ENCODE measurements around the gene BAIAP2L2. TPM values are rescaled to one million over a fixed set of nuclear protein-coding genes. Genes with fewer than 3 reads are reported as not detected.

Gene BAIAP2L2
- total and polyA plus RNA-seq, 2 of the 4 experiments (the other 2 are of a cell fraction) = 0.18 to 0.46 TPM

DNA sequence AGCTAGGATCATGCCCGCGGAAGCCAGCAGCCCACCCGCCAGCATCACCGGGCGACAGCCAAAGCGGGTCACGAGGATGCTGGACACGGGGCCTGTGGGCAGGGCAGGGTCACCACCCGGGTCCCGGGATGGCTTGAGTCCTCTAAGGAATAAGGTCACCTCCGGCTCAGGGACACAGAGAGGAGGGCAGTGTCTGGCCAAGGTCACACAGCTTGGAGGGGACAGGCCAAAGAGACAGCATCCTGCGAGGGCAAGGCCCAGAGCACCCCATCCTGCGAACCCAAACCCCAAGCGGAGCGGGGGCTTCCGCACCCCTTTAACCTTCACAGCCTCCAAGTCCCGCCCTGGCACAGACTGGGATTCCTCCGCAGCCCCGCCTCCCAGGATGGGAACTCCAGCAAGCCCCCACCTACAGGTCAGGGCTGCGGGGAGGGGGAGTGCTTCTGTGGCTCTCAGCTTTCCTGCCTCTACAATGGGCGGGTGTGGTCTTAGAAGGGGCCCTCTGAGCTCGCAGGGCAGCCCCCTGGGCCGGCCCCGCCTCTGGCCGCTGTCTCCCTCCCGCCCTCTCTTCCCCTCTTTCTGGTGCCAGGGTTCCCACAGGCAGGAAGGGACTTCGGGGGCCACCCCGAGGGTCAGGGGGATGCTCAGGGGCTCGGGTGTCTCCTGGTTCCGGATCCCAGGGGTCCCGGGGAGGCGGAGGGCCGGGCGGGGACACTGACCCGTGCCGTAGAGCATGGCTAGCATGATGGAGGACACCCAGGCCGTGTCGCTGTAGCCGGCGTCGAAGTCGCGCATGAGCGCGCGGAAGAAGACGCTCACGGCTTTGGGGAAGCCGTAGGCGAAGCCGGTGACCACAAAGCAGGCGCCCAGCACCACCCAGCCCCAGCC, 28.3 kb downstream of the BAIAP2L2 start:
- H4K8ac ChIP-seq (ENCODE audit: low read depth in 2 of 2, low read length in 2 of 2) = no peak overlapping the region
- no peak overlapping the region for H2BK5ac ChIP-seq (ENCODE audit: low read depth, low read length, poor library complexity, severe bottlenecking)
- H3K56ac ChIP-seq (ENCODE audit: extremely low read depth, insufficient read depth, low read length) = no peak overlapping the region
- H3K4me1 ChIP-seq (ENCODE audit: control insufficient read depth, insufficient read depth, low read length) = no peaks in the 10 kb centered on the region; the same call in 1 of the 2 replicates
- H3K79me1 ChIP-seq (ENCODE audit: low read depth in 1 of 2, low read length in 2 of 2) = no peaks in the 10 kb centered on the region
- no peak overlapping the region for H3K4me3 ChIP-seq (ENCODE audit: insufficient read depth, low read depth, low read length)
- no peak overlapping the region for H3K23ac ChIP-seq (ENCODE audit: low read depth, low read length)
- no peaks in the 10 kb centered on the region for H3K9me3 ChIP-seq (ENCODE audit: control insufficient read depth, insufficient read depth, low read length)
- H3K27me3 ChIP-seq (ENCODE audit: control insufficient read depth, insufficient read depth, low read length) = peaks cover 38% of the 10 kb centered on the region
- no peak overlapping the region for H2BK20ac ChIP-seq (ENCODE audit: low read depth, low read length)
- H3K14ac ChIP-seq (replicated peaks; ENCODE audit: low read depth, low read length) = no peak overlapping the region
- H2AK5ac ChIP-seq (ENCODE audit: low read depth, low read length) = no peak overlapping the region
- no peak overlapping the region for H2BK15ac ChIP-seq (ENCODE audit: low read depth, low read length)
- no peak overlapping the region for H4K5ac ChIP-seq (ENCODE audit: low read depth, low read length)
- H3K36me3 ChIP-seq (ENCODE audit: control insufficient read depth, insufficient read depth, low read length) = no peaks in the 10 kb centered on the region
- in situ Hi-C loops (cut with MboI; ENCODE audit: low sequenced_read_pairs) (no loop called here), dilution Hi-C loops (cut with HindIII; ENCODE audit: low sequenced_read_pairs, unreplicated experiment) (no loop called here), intact Hi-C loops (cut with micrococcal nuclease) (no loop called here)
- H4K20me1 ChIP-seq (ENCODE audit: insufficient read depth, low read length) = no peaks in the 10 kb centered on the region; the same call in 1 of the 2 replicates
- ATAC-seq (ENCODE audit: low read depth) (no peak), DNase-seq (no peak)
- H3K18ac ChIP-seq (ENCODE audit: low read depth, low read length) = no peak overlapping the region
- no peak overlapping the region for H3K27ac ChIP-seq (ENCODE audit: insufficient read depth, low read length)
- no peak overlapping the region for H2AK9ac ChIP-seq (replicated peaks; ENCODE audit: low read depth, low read length, poor library complexity)
- H2BK120ac ChIP-seq (ENCODE audit: low read depth, low read length) = no peak overlapping the region
- H3K4ac ChIP-seq (ENCODE audit: low read depth, low read length) = no peak overlapping the region
- no peak overlapping the region for H3K9ac ChIP-seq (ENCODE audit: low read depth, low read length)
- H3K4me2 ChIP-seq (ENCODE audit: low read depth, low read length) = no peak overlapping the region
- H2AFZ ChIP-seq (replicated peaks; ENCODE audit: low read length, poor library complexity) = peak overlapping the region; percentile 13
- no TSS peak for BruUV-seq (replicated peaks)
- 0 out of 2 replicates have a peak, but pooled peaks cover 6% of the 10 kb centered on the region for H3K9me1 ChIP-seq (ENCODE audit: insufficient read depth, low read length)
- ChIA-PET POLR2A (ENCODE audit: unreplicated experiment) (no interaction called here), CTCF (interaction anchor here (0.6 kb wide), 1 partner anchor 468 kb away, joined by 6 read pairs; no protein-coding TSS in a partner anchor)
- 33% methylated on average over 26 of the region's 52 CpGs; no CpG with 5 or more reads in 1 of the 2 experiments for WGBS, 2 experiments (ENCODE audit: extremely low coverage in 2 of 2, insufficient read length in 1 of 2)
- H4K91ac ChIP-seq (ENCODE audit: insufficient read depth, low read depth, low read length) = no peak overlapping the region
- TF ChIP-seq, protein P1, sequence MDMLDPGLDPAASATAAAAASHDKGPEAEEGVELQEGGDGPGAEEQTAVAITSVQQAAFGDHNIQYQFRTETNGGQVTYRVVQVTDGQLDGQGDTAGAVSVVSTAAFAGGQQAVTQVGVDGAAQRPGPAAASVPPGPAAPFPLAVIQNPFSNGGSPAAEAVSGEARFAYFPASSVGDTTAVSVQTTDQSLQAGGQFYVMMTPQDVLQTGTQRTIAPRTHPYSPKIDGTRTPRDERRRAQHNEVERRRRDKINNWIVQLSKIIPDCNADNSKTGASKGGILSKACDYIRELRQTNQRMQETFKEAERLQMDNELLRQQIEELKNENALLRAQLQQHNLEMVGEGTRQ (IDR thresholded peaks at IDR 0.05; ENCODE audit: low read depth, low read length) = no peak
- TF ChIP-seq RFX5 (IDR thresholded peaks at IDR 0.05; ENCODE audit: low read depth, low read length) = no peak
- TF ChIP-seq BHLHE40 (IDR thresholded peaks at IDR 0.05; ENCODE audit: low read depth, low read length) = no peak
- TF ChIP-seq NFE2L2 (IDR thresholded peaks at IDR 0.05; ENCODE audit: low read depth, low read length) = no peak
- no peak for TF ChIP-seq RCOR1 (IDR thresholded peaks at IDR 0.05; ENCODE audit: insufficient replicate concordance, low read length)
- TF ChIP-seq CEBPB (IDR thresholded peaks at IDR 0.05; ENCODE audit: low read depth, low read length) = no peak
- TF ChIP-seq, protein P2, sequence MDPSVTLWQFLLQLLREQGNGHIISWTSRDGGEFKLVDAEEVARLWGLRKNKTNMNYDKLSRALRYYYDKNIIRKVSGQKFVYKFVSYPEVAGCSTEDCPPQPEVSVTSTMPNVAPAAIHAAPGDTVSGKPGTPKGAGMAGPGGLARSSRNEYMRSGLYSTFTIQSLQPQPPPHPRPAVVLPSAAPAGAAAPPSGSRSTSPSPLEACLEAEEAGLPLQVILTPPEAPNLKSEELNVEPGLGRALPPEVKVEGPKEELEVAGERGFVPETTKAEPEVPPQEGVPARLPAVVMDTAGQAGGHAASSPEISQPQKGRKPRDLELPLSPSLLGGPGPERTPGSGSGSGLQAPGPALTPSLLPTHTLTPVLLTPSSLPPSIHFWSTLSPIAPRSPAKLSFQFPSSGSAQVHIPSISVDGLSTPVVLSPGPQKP (IDR thresholded peaks at IDR 0.05; ENCODE audit: borderline replicate concordance, low read depth, low read length) = no peak
- TF ChIP-seq, protein P3, sequence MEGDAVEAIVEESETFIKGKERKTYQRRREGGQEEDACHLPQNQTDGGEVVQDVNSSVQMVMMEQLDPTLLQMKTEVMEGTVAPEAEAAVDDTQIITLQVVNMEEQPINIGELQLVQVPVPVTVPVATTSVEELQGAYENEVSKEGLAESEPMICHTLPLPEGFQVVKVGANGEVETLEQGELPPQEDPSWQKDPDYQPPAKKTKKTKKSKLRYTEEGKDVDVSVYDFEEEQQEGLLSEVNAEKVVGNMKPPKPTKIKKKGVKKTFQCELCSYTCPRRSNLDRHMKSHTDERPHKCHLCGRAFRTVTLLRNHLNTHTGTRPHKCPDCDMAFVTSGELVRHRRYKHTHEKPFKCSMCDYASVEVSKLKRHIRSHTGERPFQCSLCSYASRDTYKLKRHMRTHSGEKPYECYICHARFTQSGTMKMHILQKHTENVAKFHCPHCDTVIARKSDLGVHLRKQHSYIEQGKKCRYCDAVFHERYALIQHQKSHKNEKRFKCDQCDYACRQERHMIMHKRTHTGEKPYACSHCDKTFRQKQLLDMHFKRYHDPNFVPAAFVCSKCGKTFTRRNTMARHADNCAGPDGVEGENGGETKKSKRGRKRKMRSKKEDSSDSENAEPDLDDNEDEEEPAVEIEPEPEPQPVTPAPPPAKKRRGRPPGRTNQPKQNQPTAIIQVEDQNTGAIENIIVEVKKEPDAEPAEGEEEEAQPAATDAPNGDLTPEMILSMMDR (conservative IDR thresholded peaks at IDR 0.05; ENCODE audit: low read depth, low read length) = no peak
- no peak for TF ChIP-seq CHD1 (IDR thresholded peaks at IDR 0.05; ENCODE audit: low read depth, low read length)
- TF ChIP-seq SMC3 (IDR thresholded peaks at IDR 0.05; ENCODE audit: low read depth, low read length) = no peak
- TF ChIP-seq POLR2A (IDR thresholded peaks at IDR 0.05; ENCODE audit: low read depth, low read length) = no peak
- TF ChIP-seq FOS (IDR thresholded peaks at IDR 0.05; ENCODE audit: low read depth, low read length) = no peak
- TF ChIP-seq MAZ (IDR thresholded peaks at IDR 0.05; ENCODE audit: borderline replicate concordance, low read depth, low read length) = no peak
- TF ChIP-seq MAFK (IDR thresholded peaks at IDR 0.05; ENCODE audit: low read depth, low read length) = no peak

Measured in IMR-90 (cell line).